ENCODE results near the gene RHNO1.
A peak's percentile ranks its signal among the peaks of the same experiment; 100 is the strongest.

The RHNO1 gene

GRCh38 chr12:2891240-2892053, 14.4 kb downstream of the RHNO1 start:
- TF ChIP-seq, protein P1, sequence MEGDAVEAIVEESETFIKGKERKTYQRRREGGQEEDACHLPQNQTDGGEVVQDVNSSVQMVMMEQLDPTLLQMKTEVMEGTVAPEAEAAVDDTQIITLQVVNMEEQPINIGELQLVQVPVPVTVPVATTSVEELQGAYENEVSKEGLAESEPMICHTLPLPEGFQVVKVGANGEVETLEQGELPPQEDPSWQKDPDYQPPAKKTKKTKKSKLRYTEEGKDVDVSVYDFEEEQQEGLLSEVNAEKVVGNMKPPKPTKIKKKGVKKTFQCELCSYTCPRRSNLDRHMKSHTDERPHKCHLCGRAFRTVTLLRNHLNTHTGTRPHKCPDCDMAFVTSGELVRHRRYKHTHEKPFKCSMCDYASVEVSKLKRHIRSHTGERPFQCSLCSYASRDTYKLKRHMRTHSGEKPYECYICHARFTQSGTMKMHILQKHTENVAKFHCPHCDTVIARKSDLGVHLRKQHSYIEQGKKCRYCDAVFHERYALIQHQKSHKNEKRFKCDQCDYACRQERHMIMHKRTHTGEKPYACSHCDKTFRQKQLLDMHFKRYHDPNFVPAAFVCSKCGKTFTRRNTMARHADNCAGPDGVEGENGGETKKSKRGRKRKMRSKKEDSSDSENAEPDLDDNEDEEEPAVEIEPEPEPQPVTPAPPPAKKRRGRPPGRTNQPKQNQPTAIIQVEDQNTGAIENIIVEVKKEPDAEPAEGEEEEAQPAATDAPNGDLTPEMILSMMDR (IDR thresholded peaks at IDR 0.05; ENCODE audit: poor library complexity, severe bottlenecking): no peak
- H3K4me1 ChIP-seq (ENCODE audit: insufficient read depth, poor library complexity, severe bottlenecking): peaks cover 7% of the 10 kb centered on the region
- H3K27ac ChIP-seq (ENCODE audit: poor library complexity, severe bottlenecking): peak overlapping the region; percentile 60
- DNase-seq (ENCODE audit: low spot score) (no peak), ATAC-seq (ENCODE audit: low read depth) (peak; percentile 35)
- no peaks in the 10 kb centered on the region for H3K9me3 ChIP-seq (ENCODE audit: severe bottlenecking)
- H3K27me3 ChIP-seq (ENCODE audit: insufficient read depth, poor library complexity, severe bottlenecking): no peaks in the 10 kb centered on the region
- peak overlapping the region; percentile 64 for H3K4me3 ChIP-seq (ENCODE audit: severe bottlenecking)
- H3K36me3 ChIP-seq (ENCODE audit: low read depth): peaks cover 27% of the 10 kb centered on the region

DNA sequence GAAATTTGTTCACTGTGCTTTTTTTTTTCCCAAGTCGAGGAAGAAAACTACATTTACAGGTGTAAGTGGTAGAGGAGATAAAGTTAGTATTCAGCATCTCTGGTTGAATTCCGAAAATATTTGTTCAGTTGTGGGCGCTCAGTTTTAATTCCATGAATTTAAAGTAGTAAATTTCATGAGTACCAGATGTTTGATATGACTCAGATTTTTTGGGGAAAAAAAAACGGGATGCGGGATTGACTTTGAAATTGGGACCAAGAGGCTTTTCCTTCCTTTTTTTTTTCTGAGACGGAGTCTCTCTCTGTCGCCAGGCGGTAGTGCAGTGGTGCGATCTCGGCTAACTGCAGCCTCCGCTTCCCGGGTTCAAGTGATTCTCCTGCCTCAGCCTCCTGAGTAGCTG, 15.2 kb downstream of the RHNO1 start:
- TF ChIP-seq, protein P1 (IDR thresholded peaks at IDR 0.05; ENCODE audit: poor library complexity, severe bottlenecking): no peak
- H3K27ac ChIP-seq (ENCODE audit: poor library complexity, severe bottlenecking): no peak overlapping the region
- H3K9me3 ChIP-seq (ENCODE audit: severe bottlenecking): no peaks in the 10 kb centered on the region
- ATAC-seq (ENCODE audit: low read depth) (no peak), DNase-seq (ENCODE audit: low spot score) (no peak)
- peaks cover 23% of the 10 kb centered on the region for H3K36me3 ChIP-seq (ENCODE audit: low read depth)
- H3K4me1 ChIP-seq (ENCODE audit: insufficient read depth, poor library complexity, severe bottlenecking): peaks cover 7% of the 10 kb centered on the region
- H3K27me3 ChIP-seq (ENCODE audit: insufficient read depth, poor library complexity, severe bottlenecking): no peaks in the 10 kb centered on the region
- no peak overlapping the region for H3K4me3 ChIP-seq (ENCODE audit: severe bottlenecking)

DNA sequence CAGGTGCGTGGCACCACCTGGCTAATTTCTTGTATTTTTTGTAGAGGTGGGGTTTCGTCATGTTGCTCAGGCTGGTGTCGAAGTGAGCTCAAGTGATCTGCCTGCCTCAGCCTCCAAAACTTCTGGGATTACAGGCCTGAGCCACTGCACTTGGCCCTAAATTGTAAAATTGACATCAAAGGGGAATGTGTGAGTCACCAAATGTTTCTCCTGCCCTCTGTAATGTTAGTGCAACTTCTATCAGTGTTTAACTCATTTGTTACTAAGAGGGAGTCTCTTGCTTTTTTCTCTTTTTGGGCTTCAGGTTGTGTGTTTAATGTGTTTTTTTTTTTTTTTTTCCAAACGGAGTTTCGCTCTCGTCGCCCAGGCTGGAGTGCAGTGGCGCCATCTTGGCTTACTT, 16.0 kb downstream of the RHNO1 start:
- no peak overlapping the region for H3K4me3 ChIP-seq (ENCODE audit: severe bottlenecking)
- H3K27me3 ChIP-seq (ENCODE audit: insufficient read depth, poor library complexity, severe bottlenecking): no peaks in the 10 kb centered on the region
- peaks cover 7% of the 10 kb centered on the region for H3K4me1 ChIP-seq (ENCODE audit: insufficient read depth, poor library complexity, severe bottlenecking)
- ATAC-seq (ENCODE audit: low read depth): no peak
- DNase-seq (ENCODE audit: low spot score): no peak
- no peaks in the 10 kb centered on the region for H3K9me3 ChIP-seq (ENCODE audit: severe bottlenecking)
- no peak overlapping the region for H3K27ac ChIP-seq (ENCODE audit: poor library complexity, severe bottlenecking)
- H3K36me3 ChIP-seq (ENCODE audit: low read depth): peaks cover 27% of the 10 kb centered on the region
- TF ChIP-seq, protein P1 (IDR thresholded peaks at IDR 0.05; ENCODE audit: poor library complexity, severe bottlenecking): no peak

GRCh38 chr12:2895051-2895451, 18.0 kb downstream of the RHNO1 start:
- ATAC-seq (ENCODE audit: low read depth): no peak

More at GRCh38 chr12:2895051-2895451, 18.0 kb downstream of the RHNO1 start:
- TF ChIP-seq, protein P1 (IDR thresholded peaks at IDR 0.05; ENCODE audit: poor library complexity, severe bottlenecking): no peak
- no peak overlapping the region for H3K4me3 ChIP-seq (ENCODE audit: severe bottlenecking)
- H3K27me3 ChIP-seq (ENCODE audit: insufficient read depth, poor library complexity, severe bottlenecking): no peaks in the 10 kb centered on the region
- no peak overlapping the region for H3K27ac ChIP-seq (ENCODE audit: poor library complexity, severe bottlenecking)
- no peaks in the 10 kb centered on the region for H3K9me3 ChIP-seq (ENCODE audit: severe bottlenecking)
- peaks cover 20% of the 10 kb centered on the region for H3K36me3 ChIP-seq (ENCODE audit: low read depth)
- H3K4me1 ChIP-seq (ENCODE audit: insufficient read depth, poor library complexity, severe bottlenecking): peaks cover 7% of the 10 kb centered on the region
- no peak for DNase-seq (ENCODE audit: low spot score)
